IPS-18c (cell line): Measurements from ENCODE around the gene TSSC4.

Source experiments
- H3K4me3 ChIP-seq: 2 replicates; pipeline ENCODE4 v1.7.0; 2013; ENCODE audit warnings: low read depth, mild to moderate bottlenecking, low read length, moderate library complexity; ENCODE audit not compliant: insufficient read depth
- H3K9me3 ChIP-seq: one replicate; pipeline ENCODE4 v1.6.1; 2013; ENCODE audit warnings: mild to moderate bottlenecking, low read length, moderate library complexity; ENCODE audit not compliant: control insufficient read depth, insufficient read depth

The TSSC4 gene

GRCh38 chr11:2381494-2382128, 18.9 kb upstream of the TSSC4 start:
- Histone ChIP-seq H3K9me3 (no peaks in the 10 kb centered on the region), H3K4me3 (no peak overlapping the region; the same call in 1 of the 2 replicates)

GRCh38 chr11:2382129-2382517, 18.4 kb upstream of the TSSC4 start:
- Histone ChIP-seq H3K9me3 (no peaks in the 10 kb centered on the region), H3K4me3 (no peak overlapping the region; the same call in 1 of the 2 replicates)

GRCh38 chr11:2382936-2383851, 17.4 kb upstream of the TSSC4 start:
- Histone ChIP-seq H3K4me3 (no peak overlapping the region), H3K9me3 (no peaks in the 10 kb centered on the region)

- Histone ChIP-seq H3K4me3 (no peak overlapping the region), H3K9me3 (no peaks in the 10 kb centered on the region)
Measured at GRCh38 chr11:2383852-2384804, 16.4 kb upstream of the TSSC4 start.

GRCh38 chr11:2385156-2386151, 15.1 kb upstream of the TSSC4 start:
- H3K4me3 ChIP-seq = no peak overlapping the region
- H3K9me3 ChIP-seq = no peaks in the 10 kb centered on the region

GRCh38 chr11:2386591-2386990, 14.0 kb upstream of the TSSC4 start:
- H3K9me3 ChIP-seq = no peaks in the 10 kb centered on the region
- H3K4me3 ChIP-seq = no peak overlapping the region

GRCh38 chr11:2387266-2387987, 13.1 kb upstream of the TSSC4 start:
- Histone ChIP-seq H3K9me3 (no peaks in the 10 kb centered on the region), H3K4me3 (no peak overlapping the region)

GRCh38 chr11:2388431-2389376, 11.8 kb upstream of the TSSC4 start:
- Histone ChIP-seq H3K9me3 (no peaks in the 10 kb centered on the region), H3K4me3 (no peak overlapping the region)

GRCh38 chr11:2389377-2390026, 11.0 kb upstream of the TSSC4 start:
- no peak overlapping the region for H3K4me3 ChIP-seq
- no peaks in the 10 kb centered on the region for H3K9me3 ChIP-seq

- no peak overlapping the region for H3K4me3 ChIP-seq
- no peaks in the 10 kb centered on the region for H3K9me3 ChIP-seq
Measured at GRCh38 chr11:2390091-2390724, 10.3 kb upstream of the TSSC4 start.

GRCh38 chr11:2390725-2391151, 9.8 kb upstream of the TSSC4 start:
- H3K9me3 ChIP-seq = no peaks in the 10 kb centered on the region
- H3K4me3 ChIP-seq = no peak overlapping the region

- H3K4me3 ChIP-seq = no peak overlapping the region
- no peaks in the 10 kb centered on the region for H3K9me3 ChIP-seq
Measured at GRCh38 chr11:2391181-2391975, 9.2 kb upstream of the TSSC4 start.

GRCh38 chr11:2392241-2392959, 8.2 kb upstream of the TSSC4 start:
- Histone ChIP-seq H3K4me3 (no peak overlapping the region), H3K9me3 (no peaks in the 10 kb centered on the region)
